HEK293T (cell line): ENCODE data around the gene ANKRD9.

Experiments
- CTCF ChIA-PET: fragments of 350-600 bp; formaldehyde crosslinking; extraction: SDS; loops from one replicate; lab custom pipeline; 2021; ENCODE audit warnings: antibody characterized with exemption, inconsistent platforms; lab: Yijun Ruan, JAX
- POLR2A ChIA-PET: fragments of 350-600 bp; formaldehyde crosslinking; extraction: SDS; loops from one replicate; lab custom pipeline; 2020; ENCODE audit warnings: antibody characterized with exemption, inconsistent platforms; lab: Yijun Ruan, JAX
- DNase-seq: peaks from one replicate; pipeline ENCODE4 v3.0.0; 2012; ENCODE audit warnings: mixed read lengths; ENCODE audit errors: extremely low spot score
- ARNT ChIP-seq: fragments of 450-650 bp; IDR thresholded peaks from 2 replicates; pipeline ENCODE4 v1.6.1; 2017; ENCODE audit warnings: mild to moderate bottlenecking
- BHLHE40 ChIP-seq: fragments of 450-650 bp; IDR thresholded peaks from 2 replicates; pipeline ENCODE4 v1.6.1; 2016; ENCODE audit warnings: mild to moderate bottlenecking, moderate library complexity, borderline replicate concordance
- CTBP1 ChIP-seq: fragments of 450-650 bp; IDR thresholded peaks from 2 replicates; pipeline ENCODE4 v1.6.1; 2016; ENCODE audit warnings: borderline replicate concordance
- ELF4 ChIP-seq: fragments of 450-650 bp; IDR thresholded peaks from 2 replicates; pipeline ENCODE4 v1.6.1; 2017; ENCODE audit warnings: antibody characterized with exemption
- FOXA1 ChIP-seq: fragments of 450-650 bp; IDR thresholded peaks from 2 replicates; pipeline ENCODE4 v1.6.1; 2016; ENCODE audit warnings: mild to moderate bottlenecking
- FOXK2 ChIP-seq: fragments of 450-650 bp; IDR thresholded peaks from 2 replicates; pipeline ENCODE4 v1.6.1; 2016; ENCODE audit warnings: mild to moderate bottlenecking
- FOXM1 ChIP-seq: fragments of 450-650 bp; IDR thresholded peaks from 2 replicates; pipeline ENCODE4 v1.6.1; 2017; ENCODE audit warnings: mild to moderate bottlenecking, borderline replicate concordance
- HDGF ChIP-seq: fragments of 450-650 bp; IDR thresholded peaks from 2 replicates; pipeline ENCODE4 v1.6.1; 2017; ENCODE audit warnings: antibody characterized with exemption, borderline replicate concordance
- L3MBTL2 ChIP-seq: fragments of 450-650 bp; conservative IDR thresholded peaks from 2 replicates; pipeline ENCODE4 v1.6.1; 2016; ENCODE audit warnings: mild to moderate bottlenecking
- LEF1 ChIP-seq: fragments of 450-650 bp; IDR thresholded peaks from 2 replicates; pipeline ENCODE4 v1.6.1; 2017; ENCODE audit warnings: mild to moderate bottlenecking, borderline replicate concordance
- NFRKB ChIP-seq: fragments of 450-650 bp; IDR thresholded peaks from 2 replicates; pipeline ENCODE4 v1.6.1; 2016; ENCODE audit warnings: mild to moderate bottlenecking, moderate library complexity
- PKNOX1 ChIP-seq: fragments of 450-650 bp; IDR thresholded peaks from 2 replicates; pipeline ENCODE4 v1.6.1; 2016
- SP1 ChIP-seq: fragments of 450-650 bp; IDR thresholded peaks from 2 replicates; pipeline ENCODE4 v1.6.1; 2017
- SUZ12 ChIP-seq: fragments of 450-650 bp; IDR thresholded peaks from 2 replicates; pipeline ENCODE4 v1.6.1; 2016; ENCODE audit warnings: mild to moderate bottlenecking
- TARDBP ChIP-seq: fragments of 450-650 bp; IDR thresholded peaks from 2 replicates; pipeline ENCODE4 v1.6.1; 2016
- ZNF384 ChIP-seq: fragments of 450-650 bp; IDR thresholded peaks from 2 replicates; pipeline ENCODE4 v1.6.1; 2016

The ANKRD9 gene

GRCh38 chr14:102509746-102510615, at the start of gene ANKRD9:
Gene ANKRD9 (minus strand): TSS chr14:102509776. CDS start chr14:102507889, 1,887 bp downstream.
- POLR2A ChIA-PET = interaction anchor here (0.7 kb wide), 1 partner anchor 56 kb away, joined by 3 read pairs; no protein-coding TSS in a partner anchor

GRCh38 chr14:102558556-102558955, 49.0 kb upstream of the ANKRD9 start:
- ChIA-PET POLR2A (no interaction called here), CTCF (interaction anchor here (0.6 kb wide), 2 partner anchors 17 to 231 kb away, joined by 3 read pairs; no protein-coding TSS in a partner anchor)
- no peak for TF ChIP-seq BHLHE40
- TF ChIP-seq ELF4 = no peak
- TF ChIP-seq TARDBP = no peak
- no peak for TF ChIP-seq CTBP1
- TF ChIP-seq SUZ12 = no peak
- no peak for TF ChIP-seq HDGF
- no peak for TF ChIP-seq PKNOX1
- no peak for TF ChIP-seq ZNF384
- TF ChIP-seq LEF1 = no peak
- TF ChIP-seq FOXK2 = no peak
- no peak for TF ChIP-seq ARNT
- TF ChIP-seq SP1 = no peak
- no peak for TF ChIP-seq FOXM1
- no peak for TF ChIP-seq NFRKB
- TF ChIP-seq FOXA1 = no peak
- no peak for TF ChIP-seq L3MBTL2
- no peak for DNase-seq

More at GRCh38 chr14:102509746-102510615, at the start of gene ANKRD9:
- TF ChIP-seq L3MBTL2 = no peak
- no peak for TF ChIP-seq CTBP1
- no peak for TF ChIP-seq FOXK2
- TF ChIP-seq BHLHE40 = no peak
- TF ChIP-seq SUZ12 = no peak
- TF ChIP-seq PKNOX1 = no peak
- TF ChIP-seq TARDBP = no peak
- TF ChIP-seq ZNF384 = no peak
- no peak for TF ChIP-seq SP1
- TF ChIP-seq LEF1 = no peak
- TF ChIP-seq FOXM1 = no peak
- no peak for TF ChIP-seq ARNT
- CTCF ChIA-PET = interaction anchor here (0.6 to 1.2 kb wide), 2 partner anchors 15 to 173 kb away, joined by 3 read pairs; no protein-coding TSS in a partner anchor
- DNase-seq = peak; percentile 96

- no peak for TF ChIP-seq HDGF
- no peak for TF ChIP-seq FOXK2
- TF ChIP-seq PKNOX1 = no peak
- no peak for TF ChIP-seq SP1
- TF ChIP-seq TARDBP = no peak
- no peak for TF ChIP-seq BHLHE40
- TF ChIP-seq SUZ12 = no peak
- TF ChIP-seq ARNT = no peak
- TF ChIP-seq NFRKB = no peak
- TF ChIP-seq FOXM1 = no peak
- no peak for TF ChIP-seq L3MBTL2
- TF ChIP-seq ZNF384 = no peak
- no peak for TF ChIP-seq ELF4
- no peak for TF ChIP-seq FOXA1
- TF ChIP-seq CTBP1 = no peak
- TF ChIP-seq LEF1 = no peak
- ChIA-PET CTCF (no interaction called here), POLR2A (interaction anchor here (1.0 kb wide), 1 partner anchor 17 kb away, joined by 3 read pairs; no protein-coding TSS in a partner anchor)
- no peak for DNase-seq
Observed at GRCh38 chr14:102557434-102558226, 48.1 kb upstream of the ANKRD9 start.

GRCh38 chr14:102556098-102556677, 46.6 kb upstream of the ANKRD9 start:
- CTCF ChIA-PET = no interaction called here
- no peak for TF ChIP-seq CTBP1
- TF ChIP-seq ARNT = no peak
- TF ChIP-seq NFRKB = no peak
- TF ChIP-seq PKNOX1 = no peak
- no peak for TF ChIP-seq SP1
- TF ChIP-seq LEF1 = no peak
- TF ChIP-seq FOXK2 = no peak
- TF ChIP-seq HDGF = no peak
- no peak for TF ChIP-seq ELF4
- TF ChIP-seq L3MBTL2 = no peak
- TF ChIP-seq BHLHE40 = no peak
- TF ChIP-seq SUZ12 = no peak
- TF ChIP-seq TARDBP = no peak
- TF ChIP-seq ZNF384 = no peak
- TF ChIP-seq FOXA1 = no peak
- TF ChIP-seq FOXM1 = no peak
- POLR2A ChIA-PET = no interaction called here

More at GRCh38 chr14:102556098-102556677, 46.6 kb upstream of the ANKRD9 start:
- DNase-seq = no peak
